ENCODE data around the gene ATP13A2.

Gene ATP13A2

DNA sequence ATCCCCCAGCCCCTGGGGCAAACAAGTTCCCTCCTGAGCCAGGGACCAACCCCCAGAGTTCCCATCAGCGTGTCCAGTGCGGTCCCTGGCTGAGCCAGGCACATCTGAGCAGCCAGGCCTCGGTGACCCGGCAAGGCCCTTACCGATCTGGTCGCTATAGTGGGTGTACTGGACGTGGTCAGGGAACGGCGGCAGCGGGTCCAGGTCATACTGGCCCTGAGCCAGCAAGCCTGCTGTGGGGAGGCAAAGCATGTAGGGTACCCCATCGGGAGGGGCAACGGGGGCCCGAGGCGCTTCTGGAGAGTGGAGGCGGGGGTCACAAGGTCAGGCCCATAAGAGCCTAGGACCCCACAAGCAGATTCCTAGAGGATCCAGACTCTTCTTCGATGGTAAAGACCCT is 34.8 kb downstream of the ATP13A2 start:
- Histone ChIP-seq H3K9me3 (ENCODE audit: control insufficient read depth in 5 of 5, low read length in 5 of 5) (no peaks in the 10 kb centered on the region), H3K4me1 (ENCODE audit: control insufficient read depth in 5 of 5, insufficient read depth in 5 of 5, low read length in 5 of 5) (peaks cover 0 to 34% (median 24%) of the 10 kb centered on the region in 5 donors), H3K27ac (ENCODE audit: low read depth, low read length) (no peak overlapping the region), H3K36me3 (ENCODE audit: control insufficient read depth in 5 of 5, insufficient read depth in 5 of 5, low read length in 5 of 5) (peaks cover 0 to 3% (median 0%) of the 10 kb centered on the region in 5 donors), H3K9ac (ENCODE audit: low read length in 5 of 5) (no peak overlapping the region), H3K27me3 (ENCODE audit: control insufficient read depth in 5 of 5, insufficient read depth in 4 of 5, low read length in 5 of 5) (peaks cover 0 to 5% (median 3%) of the 10 kb centered on the region in 5 donors), H3K4me3 (ENCODE audit: low read depth in 1 of 5, low read length in 5 of 5) (no peak overlapping the region)

GRCh38 chr1:16975838-16976237 is 35.9 kb downstream of the ATP13A2 start:
- H3K4me3 ChIP-seq (ENCODE audit: low read depth in 1 of 5, low read length in 5 of 5), result no peak overlapping the region
- no peak overlapping the region for H3K9ac ChIP-seq (ENCODE audit: low read length in 5 of 5)
- no peaks in the 10 kb centered on the region for H3K9me3 ChIP-seq (ENCODE audit: control insufficient read depth in 5 of 5, low read length in 5 of 5)
- H3K27ac ChIP-seq (ENCODE audit: low read depth, low read length), result no peak overlapping the region
- H3K36me3 ChIP-seq (ENCODE audit: control insufficient read depth in 5 of 5, insufficient read depth in 5 of 5, low read length in 5 of 5), result peaks cover 0 to 8% (median 6%) of the 10 kb centered on the region in 5 donors
- peaks cover 0 to 4% (median 2%) of the 10 kb centered on the region in 5 donors for H3K27me3 ChIP-seq (ENCODE audit: control insufficient read depth in 5 of 5, insufficient read depth in 4 of 5, low read length in 5 of 5)
- peaks cover 0 to 31% (median 24%) of the 10 kb centered on the region in 5 donors for H3K4me1 ChIP-seq (ENCODE audit: control insufficient read depth in 5 of 5, insufficient read depth in 5 of 5, low read length in 5 of 5)

GRCh38 chr1:16975211-16975610 is 36.5 kb downstream of the ATP13A2 start:
- peaks cover 0 to 27% (median 24%) of the 10 kb centered on the region in 5 donors for H3K4me1 ChIP-seq (ENCODE audit: control insufficient read depth in 5 of 5, insufficient read depth in 5 of 5, low read length in 5 of 5)
- H3K27ac ChIP-seq (ENCODE audit: low read depth, low read length), result no peak overlapping the region
- H3K4me3 ChIP-seq (ENCODE audit: low read depth in 1 of 5, low read length in 5 of 5), result no peak overlapping the region
- H3K36me3 ChIP-seq (ENCODE audit: control insufficient read depth in 5 of 5, insufficient read depth in 5 of 5, low read length in 5 of 5), result peaks cover 0 to 14% (median 11%) of the 10 kb centered on the region in 5 donors
- no peaks in the 10 kb centered on the region for H3K9me3 ChIP-seq (ENCODE audit: control insufficient read depth in 5 of 5, low read length in 5 of 5)
- H3K9ac ChIP-seq (ENCODE audit: low read length in 5 of 5), result no peak overlapping the region
- H3K27me3 ChIP-seq (ENCODE audit: control insufficient read depth in 5 of 5, insufficient read depth in 4 of 5, low read length in 5 of 5), result peaks cover 0 to 4% (median 0%) of the 10 kb centered on the region in 5 donors

- no peaks in the 10 kb centered on the region for H3K27me3 ChIP-seq (ENCODE audit: control insufficient read depth in 5 of 5, insufficient read depth in 4 of 5, low read length in 5 of 5)
- no peaks in the 10 kb centered on the region for H3K9me3 ChIP-seq (ENCODE audit: control insufficient read depth in 5 of 5, low read length in 5 of 5)
- H3K9ac ChIP-seq (ENCODE audit: low read length in 5 of 5), result no peak overlapping the region
- H3K27ac ChIP-seq (ENCODE audit: low read depth, low read length), result no peak overlapping the region
- no peak overlapping the region for H3K4me3 ChIP-seq (ENCODE audit: low read depth in 1 of 5, low read length in 5 of 5)
- H3K4me1 ChIP-seq (ENCODE audit: control insufficient read depth in 5 of 5, insufficient read depth in 5 of 5, low read length in 5 of 5), result peaks cover 0 to 13% (median 9%) of the 10 kb centered on the region in 5 donors
- H3K36me3 ChIP-seq (ENCODE audit: control insufficient read depth in 5 of 5, insufficient read depth in 5 of 5, low read length in 5 of 5), result peaks cover 0 to 32% (median 19%) of the 10 kb centered on the region in 5 donors
Observed at GRCh38 chr1:16973215-16973614, 38.5 kb downstream of the ATP13A2 start.

DNA sequence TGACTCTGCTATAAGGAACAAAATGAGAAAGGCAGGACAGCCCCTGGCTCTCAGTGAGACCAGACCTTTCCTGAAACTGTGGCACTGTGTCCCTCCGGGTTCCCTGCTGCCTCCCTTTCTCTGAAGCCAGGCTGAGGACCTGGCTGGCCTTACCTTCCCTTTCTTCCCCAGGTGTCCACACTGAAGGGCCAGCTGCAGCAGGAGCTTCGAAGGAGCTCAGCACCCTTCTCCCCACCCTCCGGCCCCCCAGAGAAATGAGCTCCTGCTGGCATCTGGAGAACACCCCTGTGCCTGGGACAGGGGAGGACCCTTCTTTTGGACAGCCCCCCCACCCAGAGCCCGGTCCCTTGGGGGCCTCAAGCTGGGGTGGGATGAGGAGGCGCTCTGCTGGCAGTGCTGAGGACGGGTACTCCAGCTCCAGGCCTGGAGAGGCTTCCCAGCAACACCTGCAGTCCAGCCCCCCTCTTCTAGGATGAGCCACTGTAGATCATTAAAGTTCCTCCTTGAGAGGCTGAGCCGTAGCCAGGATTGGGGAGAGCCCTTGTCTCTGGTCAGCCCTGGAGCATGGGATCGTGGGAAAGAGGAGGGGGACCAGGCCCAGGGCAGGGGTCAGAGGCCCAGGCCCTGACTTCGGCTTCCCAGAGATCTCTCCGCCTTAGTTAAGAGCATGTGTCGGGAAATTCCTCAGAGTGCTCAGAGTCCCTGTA is 39.4 kb downstream of the ATP13A2 start:
- Histone ChIP-seq H3K36me3 (ENCODE audit: control insufficient read depth in 5 of 5, insufficient read depth in 5 of 5, low read length in 5 of 5) (peaks cover 0 to 41% (median 22%) of the 10 kb centered on the region in 5 donors), H3K27me3 (ENCODE audit: control insufficient read depth in 5 of 5, insufficient read depth in 4 of 5, low read length in 5 of 5) (no peaks in the 10 kb centered on the region), H3K4me1 (ENCODE audit: control insufficient read depth in 5 of 5, insufficient read depth in 5 of 5, low read length in 5 of 5) (peaks cover 0 to 10% (median 7%) of the 10 kb centered on the region in 5 donors), H3K27ac (ENCODE audit: low read depth, low read length) (no peak overlapping the region), H3K4me3 (ENCODE audit: low read depth in 1 of 5, low read length in 5 of 5) (no peak overlapping the region), H3K9me3 (ENCODE audit: control insufficient read depth in 5 of 5, low read length in 5 of 5) (no peaks in the 10 kb centered on the region), H3K9ac (ENCODE audit: low read length in 5 of 5) (peak overlapping the region in 1 of 5 donors; percentile 23)

DNA sequence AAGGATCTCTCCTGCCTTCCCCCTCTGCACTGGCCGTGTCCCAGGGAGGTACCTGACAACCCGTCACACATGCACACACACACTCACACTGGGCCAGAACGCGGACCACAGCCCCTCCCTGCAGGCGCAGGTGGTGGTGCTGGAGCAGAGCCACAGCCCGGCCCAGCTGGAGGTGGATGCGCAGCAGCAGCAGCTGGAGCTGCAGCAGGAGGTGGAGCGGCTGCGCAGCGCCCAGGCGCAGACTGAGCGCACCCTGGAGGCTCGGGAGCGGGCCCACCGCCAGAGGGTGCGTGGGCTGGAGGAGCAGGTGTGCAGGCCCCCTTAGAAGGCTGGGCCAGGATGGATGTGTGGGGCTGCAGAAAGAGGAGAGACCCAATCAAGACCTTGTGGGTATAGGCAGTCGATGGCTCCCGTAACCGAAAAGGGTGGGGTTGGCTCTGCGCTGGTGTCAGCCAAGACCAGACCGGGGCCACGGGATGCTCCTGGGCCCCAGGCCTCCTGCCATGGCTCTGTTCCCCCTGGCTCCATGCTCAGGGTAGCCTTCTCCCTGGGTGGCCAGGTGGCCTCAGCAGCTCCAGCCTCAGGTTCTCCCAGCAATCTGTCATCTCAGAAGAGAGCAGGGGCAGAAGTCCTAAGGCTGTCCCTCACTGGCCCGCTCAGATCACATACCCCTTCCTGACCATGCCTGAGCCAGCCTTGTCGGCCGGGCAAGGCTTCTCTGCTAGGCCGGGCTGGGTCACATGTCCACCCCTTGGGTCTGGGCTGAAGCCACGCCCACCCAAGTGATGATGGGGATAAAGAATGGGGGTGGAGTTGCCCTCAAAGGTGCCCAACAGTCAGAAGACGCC is 40.2 kb downstream of the ATP13A2 start:
- H3K27ac ChIP-seq (ENCODE audit: low read depth, low read length), result no peak overlapping the region
- no peak overlapping the region for H3K9ac ChIP-seq (ENCODE audit: low read length in 5 of 5)
- H3K4me1 ChIP-seq (ENCODE audit: control insufficient read depth in 5 of 5, insufficient read depth in 5 of 5, low read length in 5 of 5), result peaks cover 0 to 17% (median 7%) of the 10 kb centered on the region in 5 donors
- no peak overlapping the region for H3K4me3 ChIP-seq (ENCODE audit: low read depth in 1 of 5, low read length in 5 of 5)
- H3K9me3 ChIP-seq (ENCODE audit: control insufficient read depth in 5 of 5, low read length in 5 of 5), result no peaks in the 10 kb centered on the region
- H3K36me3 ChIP-seq (ENCODE audit: control insufficient read depth in 5 of 5, insufficient read depth in 5 of 5, low read length in 5 of 5), result peaks cover 0 to 48% (median 25%) of the 10 kb centered on the region in 5 donors
- no peaks in the 10 kb centered on the region for H3K27me3 ChIP-seq (ENCODE audit: control insufficient read depth in 5 of 5, insufficient read depth in 4 of 5, low read length in 5 of 5)

DNA sequence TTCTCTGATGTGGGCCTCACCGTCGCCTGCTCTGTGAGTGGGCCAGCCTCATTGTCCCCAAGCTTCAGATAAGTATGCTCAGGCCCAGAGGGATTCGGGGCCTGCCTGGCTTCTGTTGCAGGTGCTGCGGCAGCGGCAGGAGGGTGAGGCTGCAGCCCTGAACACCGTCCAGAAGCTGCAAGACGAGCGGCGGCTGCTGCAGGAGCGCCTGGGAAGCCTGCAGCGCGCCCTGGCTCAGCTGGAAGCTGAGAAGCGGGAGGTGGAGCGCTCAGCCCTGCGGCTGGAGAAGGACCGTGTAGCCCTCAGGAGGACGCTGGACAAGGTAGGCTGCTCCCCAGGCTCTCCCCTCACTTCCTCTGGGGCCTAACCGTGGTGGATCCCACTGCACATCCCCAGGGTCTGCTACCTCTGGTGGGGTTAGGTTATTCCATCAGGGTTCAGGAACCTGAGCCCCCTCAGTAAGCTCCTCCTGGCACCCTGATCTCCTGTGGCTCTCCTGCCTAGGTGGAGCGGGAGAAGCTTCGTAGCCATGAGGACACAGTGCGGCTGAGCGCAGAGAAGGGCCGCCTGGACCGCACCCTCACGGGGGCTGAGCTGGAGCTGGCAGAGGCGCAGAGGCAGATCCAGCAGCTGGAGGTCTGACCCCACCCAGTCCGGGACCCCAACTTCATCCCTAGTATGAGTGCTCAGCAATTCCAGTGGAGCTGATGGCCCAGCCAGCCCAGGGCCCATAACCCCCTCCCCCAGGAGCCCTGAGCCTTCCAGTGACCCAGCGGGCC is 41.4 kb downstream of the ATP13A2 start:
- Histone ChIP-seq H3K36me3 (ENCODE audit: control insufficient read depth in 5 of 5, insufficient read depth in 5 of 5, low read length in 5 of 5) (peaks cover 0 to 60% (median 38%) of the 10 kb centered on the region in 5 donors), H3K27me3 (ENCODE audit: control insufficient read depth in 5 of 5, insufficient read depth in 4 of 5, low read length in 5 of 5) (no peaks in the 10 kb centered on the region), H3K4me1 (ENCODE audit: control insufficient read depth in 5 of 5, insufficient read depth in 5 of 5, low read length in 5 of 5) (peaks cover 0 to 14% (median 4%) of the 10 kb centered on the region in 5 donors), H3K27ac (ENCODE audit: low read depth, low read length) (no peak overlapping the region), H3K9ac (ENCODE audit: low read length in 5 of 5) (no peak overlapping the region), H3K9me3 (ENCODE audit: control insufficient read depth in 5 of 5, low read length in 5 of 5) (no peaks in the 10 kb centered on the region), H3K4me3 (ENCODE audit: low read depth in 1 of 5, low read length in 5 of 5) (no peak overlapping the region)

DNA sequence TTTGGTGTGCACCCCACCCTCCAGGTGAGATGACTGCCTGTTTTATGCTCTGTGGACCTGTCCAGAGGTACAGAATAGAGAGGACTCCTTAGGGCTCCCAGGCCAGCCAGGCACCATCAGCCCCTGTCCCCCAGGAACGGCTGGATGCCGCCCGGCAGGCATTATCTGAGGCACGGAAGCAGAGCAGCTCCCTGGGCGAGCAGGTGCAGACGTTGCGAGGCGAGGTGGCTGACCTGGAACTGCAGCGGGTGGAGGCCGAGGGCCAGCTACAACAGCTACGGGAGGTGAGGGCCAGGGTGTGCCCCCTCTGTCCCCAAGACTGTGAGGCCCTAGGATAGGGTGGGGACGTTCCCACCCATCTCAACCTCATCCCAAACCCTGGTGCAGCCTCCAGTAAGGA is 42.1 kb downstream of the ATP13A2 start:
- Histone ChIP-seq H3K9ac (ENCODE audit: low read length in 5 of 5) (no peak overlapping the region), H3K27me3 (ENCODE audit: control insufficient read depth in 5 of 5, insufficient read depth in 4 of 5, low read length in 5 of 5) (no peaks in the 10 kb centered on the region), H3K27ac (ENCODE audit: low read depth, low read length) (no peak overlapping the region), H3K36me3 (ENCODE audit: control insufficient read depth in 5 of 5, insufficient read depth in 5 of 5, low read length in 5 of 5) (peaks cover 0 to 65% (median 38%) of the 10 kb centered on the region in 5 donors), H3K4me1 (ENCODE audit: control insufficient read depth in 5 of 5, insufficient read depth in 5 of 5, low read length in 5 of 5) (peaks cover 0 to 9% (median 0%) of the 10 kb centered on the region in 5 donors), H3K4me3 (ENCODE audit: low read depth in 1 of 5, low read length in 5 of 5) (no peak overlapping the region), H3K9me3 (ENCODE audit: control insufficient read depth in 5 of 5, low read length in 5 of 5) (no peaks in the 10 kb centered on the region)

- Histone ChIP-seq H3K27ac (ENCODE audit: low read depth, low read length) (no peak overlapping the region), H3K4me1 (ENCODE audit: control insufficient read depth in 5 of 5, insufficient read depth in 5 of 5, low read length in 5 of 5) (peaks cover 0 to 9% (median 0%) of the 10 kb centered on the region in 5 donors), H3K4me3 (ENCODE audit: low read depth in 1 of 5, low read length in 5 of 5) (no peak overlapping the region), H3K9ac (ENCODE audit: low read length in 5 of 5) (no peak overlapping the region), H3K27me3 (ENCODE audit: control insufficient read depth in 5 of 5, insufficient read depth in 4 of 5, low read length in 5 of 5) (no peaks in the 10 kb centered on the region), H3K36me3 (ENCODE audit: control insufficient read depth in 5 of 5, insufficient read depth in 5 of 5, low read length in 5 of 5) (peaks cover 0 to 65% (median 38%) of the 10 kb centered on the region in 5 donors), H3K9me3 (ENCODE audit: control insufficient read depth in 5 of 5, low read length in 5 of 5) (no peaks in the 10 kb centered on the region)
Observed at GRCh38 chr1:16969057-16969611, 42.6 kb downstream of the ATP13A2 start.
